ENCODE measurements around the gene KCNJ3.

DNA sequence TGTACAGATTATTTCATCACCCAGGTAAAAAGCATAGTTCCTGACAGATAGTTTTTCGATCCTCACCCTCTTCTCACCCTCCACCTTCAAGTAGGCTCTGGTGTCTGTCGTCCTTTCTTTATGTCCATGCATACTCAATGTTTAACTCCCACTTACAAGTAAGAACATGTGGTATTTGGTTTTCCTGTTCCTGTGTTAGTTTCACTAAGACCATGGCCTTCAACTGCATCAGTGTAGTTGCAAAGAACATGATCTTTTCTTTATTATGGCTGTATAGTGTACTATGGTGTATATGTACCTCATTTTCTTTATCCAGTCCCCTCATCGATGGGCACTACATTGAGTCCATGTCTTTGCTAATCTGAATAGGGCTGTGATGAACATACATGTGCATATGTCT lies 184.2 kb downstream of the KCNJ3 start:
- TF ChIP-seq, protein P1, sequence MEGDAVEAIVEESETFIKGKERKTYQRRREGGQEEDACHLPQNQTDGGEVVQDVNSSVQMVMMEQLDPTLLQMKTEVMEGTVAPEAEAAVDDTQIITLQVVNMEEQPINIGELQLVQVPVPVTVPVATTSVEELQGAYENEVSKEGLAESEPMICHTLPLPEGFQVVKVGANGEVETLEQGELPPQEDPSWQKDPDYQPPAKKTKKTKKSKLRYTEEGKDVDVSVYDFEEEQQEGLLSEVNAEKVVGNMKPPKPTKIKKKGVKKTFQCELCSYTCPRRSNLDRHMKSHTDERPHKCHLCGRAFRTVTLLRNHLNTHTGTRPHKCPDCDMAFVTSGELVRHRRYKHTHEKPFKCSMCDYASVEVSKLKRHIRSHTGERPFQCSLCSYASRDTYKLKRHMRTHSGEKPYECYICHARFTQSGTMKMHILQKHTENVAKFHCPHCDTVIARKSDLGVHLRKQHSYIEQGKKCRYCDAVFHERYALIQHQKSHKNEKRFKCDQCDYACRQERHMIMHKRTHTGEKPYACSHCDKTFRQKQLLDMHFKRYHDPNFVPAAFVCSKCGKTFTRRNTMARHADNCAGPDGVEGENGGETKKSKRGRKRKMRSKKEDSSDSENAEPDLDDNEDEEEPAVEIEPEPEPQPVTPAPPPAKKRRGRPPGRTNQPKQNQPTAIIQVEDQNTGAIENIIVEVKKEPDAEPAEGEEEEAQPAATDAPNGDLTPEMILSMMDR (conservative IDR thresholded peaks at IDR 0.05 in 1 of 2, IDR thresholded peaks at IDR 0.05 in 1 of 2; ENCODE audit: low read depth in 1 of 2, low read length in 2 of 2), result no peak
- no peak for TF ChIP-seq EZH2 (IDR thresholded peaks at IDR 0.05; ENCODE audit: low read length, missing control alignments)

All from fibroblast of lung (primary cell).